Esophagus muscularis mucosa (tissue), 4 donors: ENCODE data around the gene ZNF385C. TPM values are rescaled to one million over a fixed set of nuclear protein-coding genes. Genes with fewer than 3 reads are reported as not detected.

Experiments
- DNase-seq: peaks from one replicate; pipeline ENCODE4 v3.0.0-alpha.2; 2017; ENCODE audit errors: extremely low spot score
- H3K27ac ChIP-seq, 4 donors: fragments of 200-600 bp; sonication (generic); replicated peaks in 1 of 4; 1 replicate in 3 of 4; 2 replicates in 1 of 4; pipeline ENCODE4 v1.5.1; 2016 to 2019; ENCODE audit warnings: mild to moderate bottlenecking in 1 of 4
- H3K27me3 ChIP-seq, 4 donors: fragments of 200-600 bp; sonication (generic); one replicate each; pipeline versions ENCODE4 v1.5.1 to v1.6.0; 2016 to 2019
- H3K36me3 ChIP-seq, 4 donors: fragments of 200-600 bp; sonication (generic); one replicate each; pipeline ENCODE4 v1.5.1; 2016 to 2019
- H3K4me1 ChIP-seq, 4 donors: fragments of 200-600 bp; sonication (generic); one replicate each; pipeline ENCODE4 v1.5.1; 2016 to 2019
- H3K4me3 ChIP-seq, 4 donors: fragments of 200-600 bp; sonication (generic); 1 replicate in 2 of 4; 2 replicates in 2 of 4; pipeline ENCODE4 v1.5.1; 2016 to 2019; ENCODE audit warnings: mild to moderate bottlenecking in 4 of 4, moderate library complexity in 1 of 4
- H3K9me3 ChIP-seq, 4 donors: fragments of 200-600 bp; sonication (generic); 1 replicate in 3 of 4; 2 replicates in 1 of 4; pipeline ENCODE4 v1.5.1; 2016 to 2019
- EP300 ChIP-seq: sonication (generic); formaldehyde crosslinking; IDR thresholded peaks from one replicate; pipeline ENCODE4 v1.6.1; 2017; ENCODE audit warnings: antibody characterized with exemption
- POLR2A ChIP-seq: fragments of 450-650 bp; IDR thresholded peaks from one replicate; pipeline ENCODE4 v1.6.1; 2017; ENCODE audit warnings: antibody characterized with exemption, moderate library complexity, mild to moderate bottlenecking, low read depth
- POLR2AphosphoS5 ChIP-seq, 2 donors: sonication (generic); formaldehyde crosslinking; IDR thresholded peaks; one replicate each; pipeline ENCODE4 v1.6.1; 2017; ENCODE audit warnings: antibody characterized with exemption in 2 of 2
- WGBS: methylation state at CpG from one replicate; pipeline ENCODE4 v1.1.5; 2018; 5-methylcytosine and 5-hydroxymethylcytosine counted together
- intact Hi-C: fragments of 100-400 bp; cut with DNase I; formaldehyde crosslinking; loops from one replicate; pipeline ENCODE4 v1.15.1; 2023
- total RNA-seq, 4 donors: library from RNA; depleted of rRNA; stranded (reverse); fragments of >200 nt; gene quantifications; one replicate each; pipeline versions ENCODE4 v1.1.0 to v1.2.1, GENCODE V29; 2016
- TF ChIP-seq, protein P1 (sequence below), 3 experiments: fragments of 200-600 bp in 2 of 3; fragments of 450-650 bp in 1 of 3; sonication (generic) in 2 of 3; IDR thresholded peaks; one replicate each; pipeline ENCODE4 v1.5.1; 2017 to 2019; ENCODE audit warnings: antibody characterized with exemption in 3 of 3, mild to moderate bottlenecking in 2 of 3, moderate library complexity in 1 of 3

ZNF385C gene
- total RNA-seq, 4 donors from 2014 or later = 0.39 to 0.42 TPM; not detected in 2

DNA sequence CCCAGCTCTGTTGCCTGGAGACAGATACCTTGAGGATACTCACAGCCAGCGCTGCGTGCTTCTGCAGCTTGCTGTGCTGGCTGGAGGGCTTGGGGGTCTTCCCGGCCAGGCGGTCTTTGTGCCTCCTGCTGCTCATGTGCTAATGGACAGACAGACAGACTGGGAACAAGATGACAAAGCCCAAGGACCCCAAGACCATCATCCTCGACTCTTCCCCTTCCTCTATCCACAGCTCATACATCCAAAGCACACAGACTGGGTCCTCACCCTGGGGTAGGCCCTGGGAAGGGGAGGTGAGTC is 70.7 kb downstream of the ZNF385C start:
- no peak for TF ChIP-seq POLR2AphosphoS5 (IDR thresholded peaks at IDR 0.05)
- TF ChIP-seq POLR2A = no peak
- TF ChIP-seq, protein P1, sequence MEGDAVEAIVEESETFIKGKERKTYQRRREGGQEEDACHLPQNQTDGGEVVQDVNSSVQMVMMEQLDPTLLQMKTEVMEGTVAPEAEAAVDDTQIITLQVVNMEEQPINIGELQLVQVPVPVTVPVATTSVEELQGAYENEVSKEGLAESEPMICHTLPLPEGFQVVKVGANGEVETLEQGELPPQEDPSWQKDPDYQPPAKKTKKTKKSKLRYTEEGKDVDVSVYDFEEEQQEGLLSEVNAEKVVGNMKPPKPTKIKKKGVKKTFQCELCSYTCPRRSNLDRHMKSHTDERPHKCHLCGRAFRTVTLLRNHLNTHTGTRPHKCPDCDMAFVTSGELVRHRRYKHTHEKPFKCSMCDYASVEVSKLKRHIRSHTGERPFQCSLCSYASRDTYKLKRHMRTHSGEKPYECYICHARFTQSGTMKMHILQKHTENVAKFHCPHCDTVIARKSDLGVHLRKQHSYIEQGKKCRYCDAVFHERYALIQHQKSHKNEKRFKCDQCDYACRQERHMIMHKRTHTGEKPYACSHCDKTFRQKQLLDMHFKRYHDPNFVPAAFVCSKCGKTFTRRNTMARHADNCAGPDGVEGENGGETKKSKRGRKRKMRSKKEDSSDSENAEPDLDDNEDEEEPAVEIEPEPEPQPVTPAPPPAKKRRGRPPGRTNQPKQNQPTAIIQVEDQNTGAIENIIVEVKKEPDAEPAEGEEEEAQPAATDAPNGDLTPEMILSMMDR (IDR thresholded peaks at IDR 0.05) = no peak
- TF ChIP-seq EP300 = no peak

DNA sequence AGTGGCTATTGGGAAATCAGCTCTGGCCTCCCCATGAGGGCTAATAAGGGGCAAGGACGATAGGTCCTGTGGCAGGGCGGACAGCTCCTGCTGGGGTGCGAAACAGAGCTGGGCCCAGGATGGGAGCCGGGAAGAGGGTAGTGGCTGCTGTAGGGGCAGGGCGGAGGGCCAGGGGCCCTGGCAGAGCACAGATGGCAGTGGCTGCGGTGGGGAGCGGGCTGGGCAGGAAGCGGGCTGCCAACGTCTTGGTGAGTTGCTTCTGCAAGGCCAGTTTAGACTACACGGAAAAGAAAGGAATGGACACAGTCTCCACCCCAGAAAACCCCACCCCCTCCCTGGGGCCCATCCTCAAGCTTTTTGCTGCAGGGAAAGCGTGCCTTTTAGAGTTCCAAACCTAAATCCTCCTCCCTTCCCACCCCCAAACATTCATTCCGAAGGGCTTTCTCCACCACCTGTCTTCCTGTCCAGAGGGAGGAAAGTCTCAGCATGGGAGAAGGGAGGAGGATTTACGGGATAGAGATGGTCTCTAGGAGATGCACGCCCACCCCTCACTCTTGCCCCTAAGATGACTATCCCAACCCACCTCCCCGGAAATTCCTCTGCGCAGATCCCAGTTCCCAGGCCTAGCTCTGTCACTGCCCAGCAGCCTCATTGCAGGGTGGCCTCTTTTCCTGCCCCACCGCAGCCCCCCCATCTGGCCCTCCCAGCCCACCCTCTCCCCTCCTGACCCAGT is 71.2 kb downstream of the ZNF385C start:
- intact Hi-C loops = loop anchor here (2.0 kb wide), 1 partner anchor 90 kb away; no protein-coding TSS in a partner anchor
- Histone ChIP-seq H3K4me1 (peaks cover 18 to 28% (median 19%) of the 10 kb centered on the region in 4 donors), H3K27me3 (peaks cover 0 to 34% (median 7%) of the 10 kb centered on the region in 4 donors), H3K36me3 (peaks cover 18 to 24% (median 23%) of the 10 kb centered on the region in 4 donors), H3K9me3 (no peaks in the 10 kb centered on the region), H3K27ac (no peak overlapping the region), H3K4me3 (no peak overlapping the region)
- 33% methylated on average over 16 of the region's 17 CpGs for WGBS
- no peak for DNase-seq
- TF ChIP-seq POLR2A = no peak
- no peak for TF ChIP-seq POLR2AphosphoS5 (IDR thresholded peaks at IDR 0.05)
- no peak for TF ChIP-seq EP300
- TF ChIP-seq, protein P1 (IDR thresholded peaks at IDR 0.05) = no peak

More for the DNA sequence above, 70.7 kb downstream of the ZNF385C start:
- Histone ChIP-seq H3K4me1 (peaks cover 18 to 27% (median 19%) of the 10 kb centered on the region in 4 donors), H3K4me3 (no peak overlapping the region), H3K36me3 (peaks cover 13 to 19% (median 18%) of the 10 kb centered on the region in 4 donors), H3K27ac (no peak overlapping the region), H3K27me3 (peaks cover 0 to 34% (median 7%) of the 10 kb centered on the region in 4 donors), H3K9me3 (no peaks in the 10 kb centered on the region)
- DNase-seq = no peak
- intact Hi-C loops = loop anchor here (2.0 kb wide), 1 partner anchor 89 kb away; no protein-coding TSS in a partner anchor
- 100% methylated on average over 1 of the region's 5 CpGs for WGBS

DNA sequence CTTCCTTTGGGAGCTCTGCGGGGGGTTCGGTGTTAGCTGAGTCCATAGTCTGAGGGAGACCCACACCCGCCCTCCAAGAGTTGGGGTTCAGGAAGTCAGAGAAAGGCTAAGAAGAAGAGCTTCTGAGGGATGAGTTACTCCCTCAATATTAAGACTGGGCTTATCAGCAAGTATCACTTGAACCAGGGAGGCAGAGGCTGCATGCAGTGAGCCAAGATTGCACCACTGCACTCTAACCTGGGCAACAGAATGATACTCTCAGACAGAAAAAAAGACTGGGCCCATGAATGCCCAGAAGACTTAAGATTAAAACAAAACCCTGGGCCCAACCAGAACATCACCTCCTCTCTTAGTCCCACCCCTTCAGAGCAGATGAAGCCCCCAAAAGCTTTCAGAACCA is 72.3 kb downstream of the ZNF385C start:
- peaks cover 19 to 31% (median 24%) of the 10 kb centered on the region in 4 donors for H3K36me3 ChIP-seq
- no peak for TF ChIP-seq EP300
- no peak for TF ChIP-seq POLR2A
- TF ChIP-seq, protein P1 (IDR thresholded peaks at IDR 0.05) = no peak
- TF ChIP-seq POLR2AphosphoS5 (IDR thresholded peaks at IDR 0.05) = no peak
- H3K27ac ChIP-seq = no peak overlapping the region
- H3K4me3 ChIP-seq = no peak overlapping the region
- H3K9me3 ChIP-seq = no peaks in the 10 kb centered on the region
- H3K27me3 ChIP-seq = peaks cover 0 to 34% (median 7%) of the 10 kb centered on the region in 4 donors
- 92% methylated on average over 3 of the region's 3 CpGs for WGBS
- no peak for DNase-seq
- peaks cover 23 to 39% (median 28%) of the 10 kb centered on the region in 4 donors for H3K4me1 ChIP-seq
- intact Hi-C loops = loop anchor here (2.0 kb wide), 1 partner anchor 91 kb away; no protein-coding TSS in a partner anchor

DNA sequence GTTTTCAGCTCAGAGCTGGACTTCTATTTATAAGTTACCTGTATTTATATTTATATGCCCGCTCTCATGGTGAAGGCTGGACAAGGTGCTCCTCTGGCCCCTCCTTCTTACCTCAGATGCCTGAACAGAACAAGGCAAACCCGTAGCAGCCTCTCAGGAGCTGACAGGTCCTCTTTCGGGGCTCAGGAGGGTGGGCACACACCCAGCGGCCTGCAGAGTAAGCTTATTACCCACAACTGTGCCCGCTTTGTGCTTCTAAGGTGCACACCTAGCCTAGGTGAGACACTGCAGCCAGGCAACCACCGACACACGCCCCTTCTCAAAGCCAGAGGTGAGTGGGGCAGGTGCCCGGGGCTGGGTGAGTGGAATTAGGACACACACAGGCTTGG is 73.1 kb downstream of the ZNF385C start:
- peaks cover 29 to 46% (median 34%) of the 10 kb centered on the region in 4 donors for H3K4me1 ChIP-seq
- DNase-seq = no peak
- H3K4me3 ChIP-seq = peak overlapping the region in 1 of 4 donors; percentile 13
- peaks cover 0 to 34% (median 7%) of the 10 kb centered on the region in 4 donors for H3K27me3 ChIP-seq
- peaks cover 19 to 31% (median 24%) of the 10 kb centered on the region in 4 donors for H3K36me3 ChIP-seq
- no peak for TF ChIP-seq POLR2A
- TF ChIP-seq POLR2AphosphoS5 (IDR thresholded peaks at IDR 0.05) = no peak
- TF ChIP-seq, protein P1 (IDR thresholded peaks at IDR 0.05) = no peak
- no peak for TF ChIP-seq EP300
- 59% methylated on average over 6 of the region's 8 CpGs for WGBS
- peak overlapping the region; percentile 10 to 68 (median 50) for H3K27ac ChIP-seq
- no peaks in the 10 kb centered on the region for H3K9me3 ChIP-seq
- intact Hi-C loops = no loop called here
